VCaP (cell line): ENCODE data around the gene WDFY4.

Source experiments
- H3K27ac ChIP-seq: fragments of 450-650 bp; 2 replicates; pipeline ENCODE4 v1.5.1; 2017
- TF ChIP-seq, protein P1 (sequence below): fragments of 450-650 bp; conservative IDR thresholded peaks from 2 replicates; pipeline ENCODE4 v1.5.1; 2017; ENCODE audit warnings: mild to moderate bottlenecking, moderate library complexity

WDFY4 gene

DNA sequence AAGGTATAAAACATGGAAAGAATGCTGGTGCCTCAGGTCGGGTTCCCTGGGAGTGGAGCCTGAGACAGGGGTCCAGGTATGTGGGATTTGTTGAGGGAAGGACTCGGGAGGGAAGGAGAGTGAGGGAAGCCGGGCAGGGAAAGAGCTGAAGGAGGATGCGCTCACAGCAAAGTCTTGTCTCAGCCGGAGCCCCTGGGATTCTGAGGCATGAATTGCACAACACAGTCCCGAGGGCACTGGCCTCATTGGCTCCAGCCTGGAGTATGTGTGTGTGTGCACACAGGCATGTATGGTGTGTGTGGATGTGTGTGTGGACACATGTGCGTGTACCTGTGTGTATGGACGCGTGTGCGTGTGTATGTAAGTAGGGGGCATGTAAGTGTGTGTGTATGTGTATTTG is 87.4 kb downstream of the WDFY4 start:
- TF ChIP-seq, protein P1, sequence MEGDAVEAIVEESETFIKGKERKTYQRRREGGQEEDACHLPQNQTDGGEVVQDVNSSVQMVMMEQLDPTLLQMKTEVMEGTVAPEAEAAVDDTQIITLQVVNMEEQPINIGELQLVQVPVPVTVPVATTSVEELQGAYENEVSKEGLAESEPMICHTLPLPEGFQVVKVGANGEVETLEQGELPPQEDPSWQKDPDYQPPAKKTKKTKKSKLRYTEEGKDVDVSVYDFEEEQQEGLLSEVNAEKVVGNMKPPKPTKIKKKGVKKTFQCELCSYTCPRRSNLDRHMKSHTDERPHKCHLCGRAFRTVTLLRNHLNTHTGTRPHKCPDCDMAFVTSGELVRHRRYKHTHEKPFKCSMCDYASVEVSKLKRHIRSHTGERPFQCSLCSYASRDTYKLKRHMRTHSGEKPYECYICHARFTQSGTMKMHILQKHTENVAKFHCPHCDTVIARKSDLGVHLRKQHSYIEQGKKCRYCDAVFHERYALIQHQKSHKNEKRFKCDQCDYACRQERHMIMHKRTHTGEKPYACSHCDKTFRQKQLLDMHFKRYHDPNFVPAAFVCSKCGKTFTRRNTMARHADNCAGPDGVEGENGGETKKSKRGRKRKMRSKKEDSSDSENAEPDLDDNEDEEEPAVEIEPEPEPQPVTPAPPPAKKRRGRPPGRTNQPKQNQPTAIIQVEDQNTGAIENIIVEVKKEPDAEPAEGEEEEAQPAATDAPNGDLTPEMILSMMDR: no peak

DNA sequence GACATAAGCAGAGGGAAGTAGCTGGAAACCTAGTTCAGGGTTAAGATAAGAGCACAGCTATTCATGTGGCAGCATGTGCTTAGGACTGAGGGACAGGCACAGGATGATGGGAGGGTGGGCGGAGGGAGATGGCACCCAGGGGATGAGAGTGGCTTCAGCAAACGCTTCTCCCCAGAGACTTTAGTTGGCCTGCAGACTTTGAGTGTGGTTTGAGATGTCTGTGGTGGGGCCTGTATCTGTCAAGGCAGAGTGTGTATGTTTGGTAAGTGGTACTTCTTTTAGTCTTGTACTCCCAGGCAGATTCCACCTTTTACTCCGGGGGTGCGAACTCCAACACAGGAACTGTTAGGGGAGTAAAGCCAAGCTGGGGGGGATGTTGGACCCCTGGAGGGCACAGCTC is 88.9 kb downstream of the WDFY4 start:
- TF ChIP-seq, protein P1: no peak
- no peak overlapping the region for H3K27ac ChIP-seq

More for the DNA sequence above, 87.4 kb downstream of the WDFY4 start:
- H3K27ac ChIP-seq: no peak overlapping the region

DNA sequence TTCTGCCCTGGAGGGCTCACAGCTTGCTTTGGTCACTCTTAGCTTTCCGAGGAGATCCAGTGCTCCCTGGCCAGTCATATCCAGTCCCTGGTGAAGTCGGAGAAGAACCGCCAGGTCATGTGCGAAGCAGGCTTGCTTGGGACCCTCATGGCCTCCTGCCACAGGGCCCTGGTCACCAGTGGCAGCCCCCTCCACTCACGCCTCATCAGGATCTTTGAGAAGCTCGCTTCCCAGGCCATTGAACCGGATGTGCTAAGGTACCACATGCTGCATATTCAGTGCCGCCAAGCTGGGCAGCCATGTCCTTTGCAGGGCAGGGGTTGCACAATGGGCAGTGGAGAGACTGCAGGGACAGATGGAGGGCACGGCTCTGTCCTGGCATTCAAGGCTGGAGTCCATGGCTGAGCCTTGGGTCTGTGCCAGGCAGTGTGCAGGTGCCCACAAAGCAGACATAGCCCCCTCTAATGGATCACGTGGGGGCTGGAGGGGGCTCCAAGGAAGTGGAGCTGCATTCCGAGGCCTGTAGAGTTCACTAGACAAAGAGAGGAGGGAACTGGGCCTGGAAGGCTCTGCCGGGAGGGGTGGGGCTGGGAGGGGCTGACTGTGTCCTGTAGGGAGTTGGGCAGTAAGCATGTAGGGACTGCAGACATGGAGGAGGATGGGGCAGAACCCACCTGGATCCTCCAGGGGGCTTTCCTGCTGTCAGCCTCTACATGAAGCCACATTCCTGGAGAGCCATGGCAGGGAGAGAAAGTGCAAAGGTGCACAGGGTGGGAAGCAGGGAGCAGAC is 89.9 kb downstream of the WDFY4 start:
- no peak overlapping the region for H3K27ac ChIP-seq
- TF ChIP-seq, protein P1: no peak

DNA sequence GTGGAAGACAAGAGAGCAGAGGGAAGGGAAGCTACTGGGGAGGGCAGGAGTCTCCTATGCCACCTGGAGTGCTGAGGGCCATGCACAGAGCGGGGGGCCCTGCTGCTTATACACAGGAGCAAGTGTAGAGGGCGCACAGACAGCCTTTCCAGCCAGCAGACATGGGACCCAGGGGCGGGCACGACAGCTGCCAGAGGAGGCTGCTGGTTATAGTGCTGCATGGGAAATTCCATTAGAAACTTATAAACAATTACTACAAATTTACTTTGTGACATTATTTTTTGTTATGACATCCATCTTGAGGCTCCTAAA is 90.5 kb downstream of the WDFY4 start:
- TF ChIP-seq, protein P1: no peak
- H3K27ac ChIP-seq: no peak overlapping the region

DNA sequence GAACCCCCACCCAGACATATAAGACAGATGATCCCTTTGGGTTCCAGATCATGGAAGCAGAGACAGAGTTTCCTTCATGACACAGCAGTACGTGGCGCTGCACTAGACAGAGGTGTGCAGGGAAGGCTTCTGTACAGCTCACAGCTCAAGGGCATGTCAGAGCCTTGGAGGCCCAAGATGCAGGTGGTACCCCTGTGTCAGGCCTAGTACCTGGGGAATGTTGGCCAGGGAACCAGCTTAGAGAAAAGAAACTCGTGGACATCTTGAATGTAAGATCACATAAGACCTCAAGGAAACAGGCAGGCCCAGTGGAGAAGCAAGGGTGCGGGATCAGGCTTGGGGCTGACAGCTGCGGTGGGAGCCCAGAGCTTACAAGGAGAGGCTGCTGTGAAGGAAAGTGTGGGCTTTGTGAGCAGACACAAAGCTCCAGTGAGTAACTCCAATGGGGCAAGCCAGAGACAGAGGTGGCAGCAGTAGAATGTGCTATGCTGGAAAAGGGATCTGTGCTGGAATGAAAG is 91.4 kb downstream of the WDFY4 start:
- no peak overlapping the region for H3K27ac ChIP-seq
- TF ChIP-seq, protein P1: no peak

DNA sequence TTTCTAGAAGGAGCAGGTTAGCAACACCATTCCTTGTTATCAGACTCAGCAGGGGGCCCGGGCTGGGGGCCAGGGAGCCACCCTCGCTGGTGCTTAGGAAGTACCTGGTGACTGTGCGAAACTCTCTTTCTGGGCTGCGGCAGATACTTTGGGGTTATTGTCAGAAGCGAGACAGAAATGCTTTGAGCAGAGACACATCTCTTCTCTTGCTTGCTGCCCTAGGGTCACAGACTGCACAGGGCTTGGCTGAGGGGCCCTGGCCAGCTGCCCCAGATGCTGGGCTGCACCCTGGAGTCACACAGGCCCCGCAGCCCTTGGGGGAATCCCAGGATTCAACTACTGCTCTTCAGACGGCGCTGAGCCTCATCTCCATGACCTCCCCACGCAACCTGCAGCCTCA is 91.9 kb downstream of the WDFY4 start:
- no peak overlapping the region for H3K27ac ChIP-seq
- TF ChIP-seq, protein P1: no peak

DNA sequence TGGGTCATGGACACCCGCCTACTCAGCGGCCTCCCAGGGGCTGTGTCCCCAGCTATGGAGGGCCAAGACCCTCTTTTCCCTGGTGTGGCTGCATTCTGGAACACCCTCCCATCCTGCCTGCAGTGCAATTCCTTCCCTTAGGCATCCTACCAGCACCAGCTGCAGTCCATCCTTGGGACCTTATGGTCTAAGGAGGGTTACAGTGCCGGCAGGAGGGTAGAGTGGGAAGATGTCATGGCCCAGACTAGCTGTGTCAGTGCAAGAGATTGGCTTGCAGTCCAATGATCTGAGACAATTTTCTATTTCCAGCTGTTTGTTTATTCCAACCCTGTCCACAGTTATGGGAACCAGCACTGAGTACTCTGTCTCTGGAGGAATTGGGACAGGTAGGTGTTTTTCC is 92.4 kb downstream of the WDFY4 start:
- TF ChIP-seq, protein P1: no peak
- H3K27ac ChIP-seq: no peak overlapping the region
